22Rv1 (cell line): ENCODE measurements around the gene BLVRA.

Experiments
- CTCF ChIP-seq: fragments of 450-650 bp; IDR thresholded peaks from 2 replicates; pipeline ENCODE4 v1.5.1; 2017; ENCODE audit warnings: mild to moderate bottlenecking
- ZFX ChIP-seq: fragments of 450-650 bp; IDR thresholded peaks from 2 replicates; pipeline ENCODE4 v1.6.1; 2017; ENCODE audit warnings: antibody characterized with exemption, borderline replicate concordance

GRCh38 chr7:43843296-43843695 lies 84.8 kb downstream of the BLVRA start:
- TF ChIP-seq CTCF (no peak), ZFX (no peak)
